NCI-H1694 treated with DMSO at 0.1 percent for 48 hours (cell line): Measurements from ENCODE around the gene SPATA17.

Experiments used
- DNase-seq: peaks from one replicate; lab custom pipeline; 2025; lab: John Stamatoyannopoulos, UW

Gene SPATA17

DNA sequence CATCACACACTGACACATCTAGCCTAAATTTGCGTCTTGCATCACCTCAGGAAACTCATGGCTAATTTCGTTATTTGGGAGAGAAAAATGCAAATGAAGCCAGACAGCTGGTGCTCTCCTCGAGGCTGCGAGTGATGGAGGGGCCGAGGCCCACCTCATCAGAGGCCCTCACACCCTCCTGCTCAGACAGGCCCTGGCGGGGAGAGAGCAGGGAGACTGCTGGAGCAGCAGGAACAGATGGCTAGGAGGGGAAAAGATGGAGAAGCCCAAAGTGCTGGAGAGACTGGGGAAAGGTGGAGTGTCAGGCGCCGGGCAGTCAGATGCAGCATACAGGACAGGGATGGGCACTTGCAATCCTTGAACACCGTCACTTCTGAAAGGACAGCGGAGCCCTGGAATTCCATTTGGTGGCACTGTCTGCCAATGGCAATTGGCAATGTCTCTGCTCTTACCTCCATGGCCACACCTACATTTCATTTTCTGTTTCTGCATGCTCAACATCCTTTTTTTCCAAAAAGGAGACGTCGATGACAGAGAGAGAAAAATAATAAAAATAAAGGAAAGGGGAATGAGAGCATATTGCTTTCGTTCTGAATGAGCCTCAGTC, 286.2 kb downstream of the SPATA17 start:
- peak; percentile 91 for DNase-seq

GRCh38 chr1:217919683-217920388, 288.7 kb downstream of the SPATA17 start:
- DNase-seq = no peak
